PC-3 (cell line): ENCODE data around the gene SMIM32. TPM values are rescaled to one million over a fixed set of nuclear protein-coding genes. Genes with fewer than 3 reads are reported as not detected.

ENCODE experiments used
- ATAC-seq: fragments of 200-7000 bp; cut with Tn5 transposase; 2 replicates; pipeline ENCODE4 v1.9.1; 2020; ENCODE audit warnings: mild to moderate bottlenecking, moderate library complexity
- BruUV-seq: library from RNA; stranded (reverse); fragments of 400-500 nt; replicated peaks from 2 replicates; lab custom pipeline; 2021; lab: Mats Ljungman, UMichigan
- CTCF ChIA-PET: fragments of 300-600 bp; sonication (Branson Sonifier 250); formaldehyde crosslinking; loops from one replicate; lab custom pipeline; 2022; ENCODE audit warnings: antibody characterized with exemption; lab: Charles Lee
- POLR2A ChIA-PET: fragments of 300-600 bp; sonication (Branson Sonifier 250); formaldehyde crosslinking; loops from one replicate; lab custom pipeline; 2022; ENCODE audit warnings: antibody characterized with exemption; ENCODE audit not compliant: unreplicated experiment; lab: Charles Lee
- DNase-seq: peaks from one replicate; pipeline ENCODE4 v3.0.0-alpha.2; 2015
- H2AFZ ChIP-seq: fragments of 300-600 bp; sonication (generic); 2 replicates; pipeline ENCODE4 v1.6.0; 2016; ENCODE audit warnings: antibody characterized with exemption, low read length
- H3F3A ChIP-seq: fragments of 300-600 bp; sonication (generic); one replicate; pipeline ENCODE4 v1.6.0; 2017; ENCODE audit warnings: antibody characterized with exemption, low read length, control low read depth, mild to moderate bottlenecking; ENCODE audit not compliant: unreplicated experiment
- H3K27ac ChIP-seq: fragments of 300-600 bp; sonication (generic); 2 replicates; pipeline ENCODE4 v1.5.1; 2016; ENCODE audit warnings: mild to moderate bottlenecking, low read length
- H3K27me3 ChIP-seq: fragments of 300-600 bp; sonication (generic); 2 replicates; pipeline ENCODE4 v1.6.1; 2016; ENCODE audit warnings: low read length, mixed read lengths
- H3K36me3 ChIP-seq: fragments of 300-600 bp; sonication (generic); 2 replicates; pipeline ENCODE4 v1.6.1; 2016; ENCODE audit warnings: low read depth, mixed run types, low read length, mixed read lengths
- H3K4me1 ChIP-seq: fragments of 300-600 bp; sonication (generic); 2 replicates; pipeline ENCODE4 v1.5.1; 2016; ENCODE audit warnings: low read length; ENCODE audit not compliant: insufficient read depth
- H3K4me2 ChIP-seq: fragments of 300-600 bp; sonication (generic); 2 replicates; pipeline ENCODE4 v1.6.0; 2016; ENCODE audit warnings: low read length
- H3K4me3 ChIP-seq: fragments of 300-600 bp; sonication (generic); 2 replicates; pipeline ENCODE4 v1.5.1; 2016; ENCODE audit warnings: mild to moderate bottlenecking, low read length, mixed read lengths
- H3K79me2 ChIP-seq: fragments of 300-600 bp; sonication (generic); 2 replicates; pipeline ENCODE4 v1.6.1; 2017; ENCODE audit warnings: low read length, mixed read lengths
- H3K9ac ChIP-seq: fragments of 300-600 bp; sonication (generic); 2 replicates; pipeline ENCODE4 v1.6.0; 2016; ENCODE audit warnings: mild to moderate bottlenecking, low read length
- H3K9me2 ChIP-seq: fragments of 300-600 bp; sonication (generic); replicated peaks from 2 replicates; pipeline ENCODE4 v1.6.1; 2016; ENCODE audit warnings: mixed run types, low read length, mixed read lengths
- H3K9me3 ChIP-seq: fragments of 300-600 bp; sonication (generic); 2 replicates; pipeline ENCODE4 v1.6.1; 2016; ENCODE audit warnings: low read length, mixed read lengths
- H4K20me1 ChIP-seq: fragments of 300-600 bp; sonication (generic); 2 replicates; pipeline ENCODE4 v1.6.1; 2016; ENCODE audit warnings: low read length, mixed read lengths
- EZH2 ChIP-seq: fragments of 300-600 bp; sonication (generic); IDR thresholded peaks from one replicate; pipeline ENCODE4 v1.6.1; 2017; ENCODE audit warnings: antibody characterized with exemption, mild to moderate bottlenecking, low read length; ENCODE audit not compliant: unreplicated experiment
- EZH2phosphoT487 ChIP-seq: fragments of 300-600 bp; sonication (generic); IDR thresholded peaks from 2 replicates; pipeline ENCODE4 v1.6.1; 2018; ENCODE audit warnings: mild to moderate bottlenecking, antibody characterized with exemption, low read length, borderline replicate concordance
- intact Hi-C: fragments of 100-400 bp; cut with micrococcal nuclease; formaldehyde crosslinking; loops from 2 replicates; pipeline ENCODE4 v1.9.0; 2023
- total RNA-seq: library from RNA; depleted of rRNA; stranded (reverse); fragments of >200 nt; gene quantifications from 2 replicates; pipeline ENCODE4 v1.2.3, GENCODE V29; 2014
- TF ChIP-seq, protein P1 (sequence below): fragments of 300-600 bp; sonication (generic); conservative IDR thresholded peaks from 2 replicates; pipeline ENCODE4 v1.5.1; 2017; ENCODE audit warnings: antibody characterized with exemption, low read depth, mild to moderate bottlenecking, low read length

The SMIM32 gene
- total RNA-seq, 1 experiment from 2014 or later, result not detected

DNA sequence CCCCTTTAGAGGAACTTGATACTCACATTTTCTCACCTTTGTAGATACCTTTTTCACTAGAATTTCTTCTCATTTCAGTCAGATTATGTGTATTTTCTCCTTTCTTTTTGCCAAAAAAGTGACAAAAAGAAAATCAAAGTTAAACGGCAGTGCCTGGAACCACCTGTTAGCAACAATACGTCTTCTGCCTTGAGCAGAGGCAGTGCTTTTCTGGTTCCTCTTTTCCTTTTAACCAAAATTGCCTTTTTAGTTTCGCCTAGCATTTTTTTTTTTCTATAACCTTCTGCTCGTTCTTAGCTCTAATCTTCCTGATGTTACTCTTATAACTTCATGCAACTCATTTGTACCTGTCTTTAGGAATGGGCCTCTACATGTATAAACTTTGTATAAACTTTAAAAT lies 26.1 kb downstream of the SMIM32 start:
- Histone ChIP-seq H3K9me3 (no peaks in the 10 kb centered on the region), H4K20me1 (no peaks in the 10 kb centered on the region), H3K27me3 (no peaks in the 10 kb centered on the region), H3K4me3 (no peak overlapping the region), H3F3A (no peaks in the 10 kb centered on the region), H3K9ac (no peak overlapping the region), H3K27ac (no peak overlapping the region), H3K4me1 (no peaks in the 10 kb centered on the region), H3K79me2 (no peaks in the 10 kb centered on the region), H3K9me2 (no peaks in the 10 kb centered on the region), H3K4me2 (no peak overlapping the region), H3K36me3 (peaks cover 17% of the 10 kb centered on the region), H2AFZ (no peak overlapping the region)
- DNase-seq (no peak), ATAC-seq (no peak)
- TF ChIP-seq, protein P1, sequence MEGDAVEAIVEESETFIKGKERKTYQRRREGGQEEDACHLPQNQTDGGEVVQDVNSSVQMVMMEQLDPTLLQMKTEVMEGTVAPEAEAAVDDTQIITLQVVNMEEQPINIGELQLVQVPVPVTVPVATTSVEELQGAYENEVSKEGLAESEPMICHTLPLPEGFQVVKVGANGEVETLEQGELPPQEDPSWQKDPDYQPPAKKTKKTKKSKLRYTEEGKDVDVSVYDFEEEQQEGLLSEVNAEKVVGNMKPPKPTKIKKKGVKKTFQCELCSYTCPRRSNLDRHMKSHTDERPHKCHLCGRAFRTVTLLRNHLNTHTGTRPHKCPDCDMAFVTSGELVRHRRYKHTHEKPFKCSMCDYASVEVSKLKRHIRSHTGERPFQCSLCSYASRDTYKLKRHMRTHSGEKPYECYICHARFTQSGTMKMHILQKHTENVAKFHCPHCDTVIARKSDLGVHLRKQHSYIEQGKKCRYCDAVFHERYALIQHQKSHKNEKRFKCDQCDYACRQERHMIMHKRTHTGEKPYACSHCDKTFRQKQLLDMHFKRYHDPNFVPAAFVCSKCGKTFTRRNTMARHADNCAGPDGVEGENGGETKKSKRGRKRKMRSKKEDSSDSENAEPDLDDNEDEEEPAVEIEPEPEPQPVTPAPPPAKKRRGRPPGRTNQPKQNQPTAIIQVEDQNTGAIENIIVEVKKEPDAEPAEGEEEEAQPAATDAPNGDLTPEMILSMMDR, result no peak
- TF ChIP-seq EZH2 (no peak), EZH2phosphoT487 (no peak)
- ChIA-PET CTCF (no interaction called here), POLR2A (no interaction called here)
- intact Hi-C loops, result no loop called here
- BruUV-seq, result no TSS peak

DNA sequence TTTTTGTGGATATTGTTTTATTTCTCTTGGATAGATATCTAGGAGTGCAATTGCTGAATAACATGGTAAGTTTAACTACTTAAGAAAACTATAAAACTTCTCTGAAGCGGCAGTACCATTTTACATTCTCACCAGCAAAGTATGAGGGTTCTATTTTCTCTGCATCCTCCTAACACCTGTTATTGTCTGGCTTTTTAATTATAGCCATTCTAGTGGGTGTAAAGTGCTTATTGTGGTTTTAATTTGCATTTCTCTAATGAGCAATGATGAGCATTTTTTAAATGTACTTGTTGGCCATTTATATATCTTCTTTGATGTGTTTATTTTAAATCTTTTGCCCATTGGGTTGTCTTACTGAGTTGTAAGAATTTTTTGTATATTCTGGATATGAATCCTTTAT lies 28.7 kb downstream of the SMIM32 start:
- no peaks in the 10 kb centered on the region for H3K4me1 ChIP-seq

DNA sequence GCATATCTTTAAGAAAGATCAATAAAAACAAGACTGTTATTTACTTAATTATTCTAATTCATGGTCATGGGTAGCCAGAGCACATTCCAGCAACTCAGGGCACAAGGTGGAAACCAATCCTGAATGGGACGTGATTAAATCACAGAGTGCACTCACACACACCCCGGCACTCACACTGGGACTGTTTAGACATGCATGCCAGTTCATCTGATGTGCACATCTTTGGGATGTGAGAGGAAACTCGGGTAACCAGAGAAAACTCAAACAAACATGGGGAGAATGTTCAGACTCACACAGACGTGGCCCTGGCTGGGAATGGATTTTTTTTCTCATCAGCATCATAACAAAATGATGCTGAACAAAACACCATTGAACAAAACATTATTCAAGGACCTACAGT lies 31.0 kb downstream of the SMIM32 start:
- BruUV-seq, result no TSS peak
- Histone ChIP-seq H3K4me2 (no peak overlapping the region), H3K9me2 (no peaks in the 10 kb centered on the region), H3K9ac (no peak overlapping the region), H3K27ac (no peak overlapping the region), H4K20me1 (no peaks in the 10 kb centered on the region), H3K36me3 (peaks cover 13% of the 10 kb centered on the region), H3K4me1 (no peaks in the 10 kb centered on the region), H2AFZ (no peak overlapping the region), H3F3A (no peaks in the 10 kb centered on the region), H3K27me3 (no peaks in the 10 kb centered on the region), H3K9me3 (no peaks in the 10 kb centered on the region), H3K4me3 (no peak overlapping the region), H3K79me2 (peaks cover 7% of the 10 kb centered on the region)
- TF ChIP-seq EZH2 (no peak), EZH2phosphoT487 (no peak)
- TF ChIP-seq, protein P1, result no peak
- CTCF ChIA-PET, result no interaction called here
- ATAC-seq (no peak), DNase-seq (no peak)
- intact Hi-C loops, result no loop called here
- POLR2A ChIA-PET, result no interaction called here

More for the DNA sequence above, 28.7 kb downstream of the SMIM32 start:
- H3K4me3 ChIP-seq, result no peak overlapping the region
- H3K27me3 ChIP-seq, result no peaks in the 10 kb centered on the region
- peaks cover 13% of the 10 kb centered on the region for H3K36me3 ChIP-seq
- no peaks in the 10 kb centered on the region for H3K79me2 ChIP-seq
- H3F3A ChIP-seq, result no peaks in the 10 kb centered on the region
- H3K9me3 ChIP-seq, result no peaks in the 10 kb centered on the region
- ATAC-seq (no peak), DNase-seq (no peak)
- BruUV-seq, result no TSS peak
- TF ChIP-seq, protein P1, result no peak
- TF ChIP-seq EZH2phosphoT487 (no peak), EZH2 (no peak)
- intact Hi-C loops, result no loop called here
- H3K27ac ChIP-seq, result no peak overlapping the region
- H3K9ac ChIP-seq, result no peak overlapping the region
- ChIA-PET CTCF (no interaction called here), POLR2A (no interaction called here)
- no peak overlapping the region for H2AFZ ChIP-seq
- no peak overlapping the region for H3K4me2 ChIP-seq
- H4K20me1 ChIP-seq, result no peaks in the 10 kb centered on the region
- no peaks in the 10 kb centered on the region for H3K9me2 ChIP-seq
